PC-9 (cell line): ENCODE results near the gene PRR22. TPM values are rescaled to one million over a fixed set of nuclear protein-coding genes. Genes with fewer than 3 reads are reported as not detected.

ENCODE experiments used
- BruUV-seq: library from RNA; stranded (reverse); fragments of 400-500 nt; replicated peaks from 2 replicates; lab custom pipeline; 2021; lab: Mats Ljungman, UMichigan
- CTCF ChIA-PET: fragments of 300-600 bp; sonication (Branson Sonifier 250); formaldehyde crosslinking; loops from one replicate; lab custom pipeline; 2022; ENCODE audit warnings: antibody characterized with exemption; lab: Charles Lee
- POLR2A ChIA-PET: fragments of 300-600 bp; sonication (Branson Sonifier 250); formaldehyde crosslinking; loops from one replicate; lab custom pipeline; 2022; ENCODE audit warnings: antibody characterized with exemption; ENCODE audit not compliant: unreplicated experiment; lab: Charles Lee
- DNase-seq, 2 experiments: peaks; one replicate each; pipeline versions ENCODE4 v3.0.0 to v3.0.0-alpha.2; 2015 to 2022; ENCODE audit warnings: mixed read lengths in 1 of 2
- H2AFZ ChIP-seq: fragments of 200-600 bp; sonication (generic); 2 replicates; pipeline ENCODE4 v1.8.1; 2017; ENCODE audit warnings: antibody characterized with exemption
- H3F3A ChIP-seq: fragments of 200-600 bp; sonication (generic); 2 replicates; pipeline ENCODE4 v1.8.1; 2017; ENCODE audit warnings: antibody characterized with exemption, mild to moderate bottlenecking, low read depth; ENCODE audit not compliant: insufficient read depth
- H3K27ac ChIP-seq: fragments of 200-600 bp; sonication (generic); 2 replicates; pipeline ENCODE4 v1.6.1; 2016; ENCODE audit warnings: mixed run types
- H3K27me3 ChIP-seq: fragments of 200-600 bp; sonication (generic); 2 replicates; pipeline ENCODE4 v1.6.1; 2016; ENCODE audit warnings: low read depth, mixed run types; ENCODE audit not compliant: insufficient read depth
- H3K36me3 ChIP-seq: fragments of 200-600 bp; sonication (generic); 2 replicates; pipeline ENCODE4 v1.6.1; 2016; ENCODE audit warnings: low read depth, mixed run types
- H3K4me1 ChIP-seq: fragments of 200-600 bp; sonication (generic); replicated peaks from 2 replicates; pipeline ENCODE4 v1.6.1; 2016; ENCODE audit warnings: mixed run types; ENCODE audit not compliant: insufficient read depth
- H3K4me2 ChIP-seq: fragments of 200-600 bp; sonication (generic); 2 replicates; pipeline ENCODE4 v1.6.1; 2017; ENCODE audit warnings: mixed run types
- H3K4me3 ChIP-seq: fragments of 200-600 bp; sonication (generic); 2 replicates; pipeline ENCODE4 v1.6.1; 2016; ENCODE audit warnings: mixed run types
- H3K79me2 ChIP-seq: fragments of 200-600 bp; sonication (generic); 2 replicates; pipeline ENCODE4 v1.6.1; 2017; ENCODE audit warnings: low read depth, mixed run types
- H3K9me2 ChIP-seq: fragments of 200-600 bp; sonication (generic); 2 replicates; pipeline ENCODE4 v1.8.1; 2017; ENCODE audit warnings: mild to moderate bottlenecking; ENCODE audit not compliant: insufficient read depth
- H3K9me3 ChIP-seq: fragments of 200-600 bp; sonication (generic); 2 replicates; pipeline ENCODE4 v1.8.1; 2016; ENCODE audit warnings: low read depth; ENCODE audit not compliant: insufficient read depth
- H4K20me1 ChIP-seq: fragments of 200-600 bp; sonication (generic); 2 replicates; pipeline ENCODE4 v1.8.1; 2017; ENCODE audit not compliant: insufficient read depth
- CTCF ChIP-seq: fragments of 200-600 bp; sonication (generic); conservative IDR thresholded peaks from 2 replicates; pipeline ENCODE4 v1.6.1; 2017; ENCODE audit warnings: mixed run types, antibody characterized with exemption, mild to moderate bottlenecking, moderate library complexity
- EZH2 ChIP-seq: fragments of 200-600 bp; sonication (generic); IDR thresholded peaks from 2 replicates; pipeline ENCODE4 v1.8.0; 2017; ENCODE audit warnings: antibody characterized with exemption, low read depth
- intact Hi-C: fragments of 100-400 bp; cut with micrococcal nuclease; formaldehyde crosslinking; loops from one replicate; pipeline ENCODE4 v1.10.0; 2022; ENCODE audit not compliant: unreplicated experiment
- total RNA-seq: library from RNA; stranded (reverse); gene quantifications from 2 replicates; pipeline ENCODE4 v1.2.3, GENCODE V29; 2021

PRR22 gene
- total RNA-seq, 1 experiment from 2014 or later = 4.6 TPM

- no peak overlapping the region for H3K27ac ChIP-seq
- H3K36me3 ChIP-seq = no peaks in the 10 kb centered on the region
- no TSS peak for BruUV-seq
Measured at GRCh38 chr19:5814852-5815246, 30.3 kb upstream of the PRR22 start.

GRCh38 chr19:5814123-5814851 is 29.7 kb upstream of the PRR22 start:
- Histone ChIP-seq H3K79me2 (no peaks in the 10 kb centered on the region), H3F3A (no peaks in the 10 kb centered on the region), H3K9me2 (no peaks in the 10 kb centered on the region), H4K20me1 (no peaks in the 10 kb centered on the region), H2AFZ (no peak overlapping the region), H3K27ac (no peak overlapping the region), H3K4me1 (no peaks in the 10 kb centered on the region), H3K4me3 (no peak overlapping the region), H3K27me3 (no peaks in the 10 kb centered on the region), H3K4me2 (no peak overlapping the region), H3K9me3 (no peaks in the 10 kb centered on the region), H3K36me3 (no peaks in the 10 kb centered on the region)
- TF ChIP-seq CTCF (no peak), EZH2 (no peak)
- no TSS peak for BruUV-seq
- intact Hi-C loops = no loop called here
- ChIA-PET POLR2A (no interaction called here), CTCF (no interaction called here)
- DNase-seq = no peak

More at GRCh38 chr19:5814852-5815246, 30.3 kb upstream of the PRR22 start:
- Histone ChIP-seq H3K4me2 (no peak overlapping the region), H3K4me1 (no peaks in the 10 kb centered on the region), H3K79me2 (no peaks in the 10 kb centered on the region), H3K27me3 (no peaks in the 10 kb centered on the region), H3K4me3 (no peak overlapping the region), H3K9me3 (no peaks in the 10 kb centered on the region), H3K9me2 (no peaks in the 10 kb centered on the region), H4K20me1 (no peaks in the 10 kb centered on the region), H2AFZ (no peak overlapping the region), H3F3A (no peaks in the 10 kb centered on the region)
- no peak for TF ChIP-seq CTCF
- TF ChIP-seq EZH2 = no peak
- no peak for DNase-seq
- ChIA-PET CTCF (no interaction called here), POLR2A (no interaction called here)
- intact Hi-C loops = no loop called here

- Histone ChIP-seq H3K79me2 (no peaks in the 10 kb centered on the region), H2AFZ (no peak overlapping the region), H4K20me1 (no peaks in the 10 kb centered on the region), H3F3A (no peaks in the 10 kb centered on the region; the same call in 1 of the 2 replicates), H3K36me3 (no peaks in the 10 kb centered on the region), H3K9me2 (no peaks in the 10 kb centered on the region), H3K4me3 (no peak overlapping the region), H3K4me1 (no peaks in the 10 kb centered on the region), H3K27ac (no peak overlapping the region), H3K9me3 (no peaks in the 10 kb centered on the region), H3K4me2 (no peak overlapping the region), H3K27me3 (0 out of 2 replicates have a peak, but pooled peaks cover under 1% of the 10 kb centered on the region)
- intact Hi-C loops = no loop called here
- BruUV-seq = no TSS peak
- no peak for DNase-seq
- TF ChIP-seq CTCF (no peak), EZH2 (no peak)
- CTCF ChIA-PET = no interaction called here
- POLR2A ChIA-PET = no interaction called here
Measured at GRCh38 chr19:5811117-5811516, 26.6 kb upstream of the PRR22 start.
